ENCODE data around the gene SCMH1. TPM values are rescaled to one million over a fixed set of nuclear protein-coding genes. Genes with fewer than 3 reads are reported as not detected.

SCMH1 gene
- polyA plus RNA-seq, 1 donor from 2014 or later = 23.0 TPM

GRCh38 chr1:41245659-41246058 is 3.6 kb upstream of the SCMH1 start:
- TF ChIP-seq SMC3 (conservative IDR thresholded peaks at IDR 0.05; ENCODE audit: poor library complexity) = no peak
- TF ChIP-seq MXI1 (conservative IDR thresholded peaks at IDR 0.05; ENCODE audit: poor library complexity, severe bottlenecking) = no peak
- TF ChIP-seq CTCF (IDR thresholded peaks at IDR 0.05; ENCODE audit: poor library complexity, severe bottlenecking) = no peak
- no peak for TF ChIP-seq REST (IDR thresholded peaks at IDR 0.05; ENCODE audit: borderline replicate concordance)
- TF ChIP-seq TAF1 (IDR thresholded peaks at IDR 0.05; ENCODE audit: low read depth) = no peak
- TF ChIP-seq EZH2 (IDR thresholded peaks at IDR 0.05; ENCODE audit: borderline replicate concordance, insufficient read depth, low read length, poor library complexity, severe bottlenecking) = no peak
- TF ChIP-seq RAD21 (conservative IDR thresholded peaks at IDR 0.05) = no peak
- no peak for TF ChIP-seq POLR2AphosphoS5 (IDR thresholded peaks at IDR 0.05)
- TF ChIP-seq EP300 (conservative IDR thresholded peaks at IDR 0.05; ENCODE audit: poor library complexity, severe bottlenecking) = no peak
- Histone ChIP-seq H3K27me3 (ENCODE audit: insufficient read depth, low read depth, low read length) (no peaks in the 10 kb centered on the region), H2AFZ (ENCODE audit: low read depth, low read length) (no peak overlapping the region), H3K27ac (ENCODE audit: low read length) (no peak overlapping the region), H3K9me2 (ENCODE audit: insufficient read depth, low read length) (no peaks in the 10 kb centered on the region), H3K4me3 (ENCODE audit: low read length) (no peak overlapping the region), H4K20me1 (ENCODE audit: insufficient read depth) (no peaks in the 10 kb centered on the region), H3K9me3 (ENCODE audit: low read length) (no peaks in the 10 kb centered on the region), H3K79me2 (replicated peaks; ENCODE audit: insufficient read depth, low read length) (no peaks in the 10 kb centered on the region), H3K36me3 (ENCODE audit: insufficient read depth, low read length) (no peaks in the 10 kb centered on the region), H3F3A (ENCODE audit: insufficient read depth, low read length, poor library complexity, severe bottlenecking) (peaks cover 2% of the 10 kb centered on the region), H3K9ac (ENCODE audit: low read length) (no peak overlapping the region), H3K4me2 (ENCODE audit: low read length) (no peak overlapping the region)

GRCh38 chr1:41243079-41243385 is 926 bp upstream of the SCMH1 start:
- peaks cover 5% of the 10 kb centered on the region for H3F3A ChIP-seq (ENCODE audit: insufficient read depth, low read length, poor library complexity, severe bottlenecking)
- H3K27me3 ChIP-seq (ENCODE audit: insufficient read depth, low read depth, low read length) = no peaks in the 10 kb centered on the region
- peak overlapping the region; percentile 56 for H2AFZ ChIP-seq (ENCODE audit: low read depth, low read length)
- no peaks in the 10 kb centered on the region for H3K36me3 ChIP-seq (ENCODE audit: insufficient read depth, low read length)
- H3K27ac ChIP-seq (ENCODE audit: low read length) = no peak overlapping the region
- H3K4me2 ChIP-seq (ENCODE audit: low read length) = peak overlapping the region; percentile 36
- peak overlapping the region; percentile 76 for H3K4me3 ChIP-seq (ENCODE audit: low read length)
- peaks cover 10% of the 10 kb centered on the region for H3K79me2 ChIP-seq (replicated peaks; ENCODE audit: insufficient read depth, low read length)
- no peaks in the 10 kb centered on the region for H3K9me3 ChIP-seq (ENCODE audit: low read length)
- no peaks in the 10 kb centered on the region for H3K9me2 ChIP-seq (ENCODE audit: insufficient read depth, low read length)
- no peaks in the 10 kb centered on the region for H4K20me1 ChIP-seq (ENCODE audit: insufficient read depth)
- TF ChIP-seq RAD21 (conservative IDR thresholded peaks at IDR 0.05) = no peak
- TF ChIP-seq EZH2 (IDR thresholded peaks at IDR 0.05; ENCODE audit: borderline replicate concordance, insufficient read depth, low read length, poor library complexity, severe bottlenecking) = no peak
- H3K9ac ChIP-seq (ENCODE audit: low read length) = peak overlapping the region; percentile 76

Measured in neural cell (in vitro differentiated cells).